PFSK-1 (cell line): ENCODE measurements around the gene OR10A4.

Experiments used
- FOXP2 ChIP-seq: optimal IDR thresholded peaks from 2 replicates; pipeline ENCODE3; 2011; ENCODE audit warnings: borderline replicate concordance, control low read depth, inconsistent platforms; ENCODE audit not compliant: insufficient read depth; ENCODE audit errors: extremely low read length, extremely low read depth
- POLR2AphosphoS5 ChIP-seq: IDR thresholded peaks from 2 replicates; pipeline ENCODE4 v1.6.1; 2012; ENCODE audit warnings: low read depth, mild to moderate bottlenecking, control low read depth, low read length, moderate library complexity
- SIN3A ChIP-seq: IDR thresholded peaks from 2 replicates; pipeline ENCODE4 v1.6.1; 2012; ENCODE audit warnings: mild to moderate bottlenecking, low read length, moderate library complexity, borderline replicate concordance; ENCODE audit not compliant: insufficient read depth
- TAF1 ChIP-seq: IDR thresholded peaks from 2 replicates; pipeline ENCODE4 v1.6.1; 2012; ENCODE audit warnings: low read length, control low read depth, borderline replicate concordance; ENCODE audit not compliant: insufficient read depth
- TF ChIP-seq, protein P1 (sequence below), 2 experiments: IDR thresholded peaks; 2 replicates each; pipeline versions ENCODE4 v1.6.1 to v1.8.0; 2011 to 2012; ENCODE audit warnings: low read depth in 2 of 2, low read length in 2 of 2, control low read depth in 1 of 2, inconsistent platforms in 1 of 2, mild to moderate bottlenecking in 1 of 2, moderate library complexity in 1 of 2; ENCODE audit not compliant: insufficient read depth in 1 of 2

Gene OR10A4

DNA sequence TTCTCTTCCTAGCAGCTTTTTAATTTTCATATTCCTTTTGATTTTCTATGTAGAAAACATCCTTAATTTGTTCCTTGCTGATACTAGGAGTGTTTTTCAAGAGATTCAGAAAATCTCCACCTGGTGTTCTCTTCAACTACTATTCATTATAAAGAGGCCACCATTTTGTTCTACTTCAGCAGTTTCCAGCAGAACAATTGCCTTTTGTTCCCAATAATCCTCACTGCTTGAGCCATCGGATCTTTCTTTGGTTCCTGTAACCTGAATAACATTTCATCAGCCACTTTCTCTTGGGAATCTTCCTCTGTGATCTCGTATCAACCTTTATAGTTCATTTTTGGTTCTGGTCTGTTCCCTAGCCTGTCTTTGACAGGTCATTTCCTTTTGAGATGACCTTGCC lies 32.8 kb upstream of the OR10A4 start:
- TF ChIP-seq FOXP2 (no peak), SIN3A (no peak), POLR2AphosphoS5 (no peak), TAF1 (no peak)
- TF ChIP-seq, protein P1, sequence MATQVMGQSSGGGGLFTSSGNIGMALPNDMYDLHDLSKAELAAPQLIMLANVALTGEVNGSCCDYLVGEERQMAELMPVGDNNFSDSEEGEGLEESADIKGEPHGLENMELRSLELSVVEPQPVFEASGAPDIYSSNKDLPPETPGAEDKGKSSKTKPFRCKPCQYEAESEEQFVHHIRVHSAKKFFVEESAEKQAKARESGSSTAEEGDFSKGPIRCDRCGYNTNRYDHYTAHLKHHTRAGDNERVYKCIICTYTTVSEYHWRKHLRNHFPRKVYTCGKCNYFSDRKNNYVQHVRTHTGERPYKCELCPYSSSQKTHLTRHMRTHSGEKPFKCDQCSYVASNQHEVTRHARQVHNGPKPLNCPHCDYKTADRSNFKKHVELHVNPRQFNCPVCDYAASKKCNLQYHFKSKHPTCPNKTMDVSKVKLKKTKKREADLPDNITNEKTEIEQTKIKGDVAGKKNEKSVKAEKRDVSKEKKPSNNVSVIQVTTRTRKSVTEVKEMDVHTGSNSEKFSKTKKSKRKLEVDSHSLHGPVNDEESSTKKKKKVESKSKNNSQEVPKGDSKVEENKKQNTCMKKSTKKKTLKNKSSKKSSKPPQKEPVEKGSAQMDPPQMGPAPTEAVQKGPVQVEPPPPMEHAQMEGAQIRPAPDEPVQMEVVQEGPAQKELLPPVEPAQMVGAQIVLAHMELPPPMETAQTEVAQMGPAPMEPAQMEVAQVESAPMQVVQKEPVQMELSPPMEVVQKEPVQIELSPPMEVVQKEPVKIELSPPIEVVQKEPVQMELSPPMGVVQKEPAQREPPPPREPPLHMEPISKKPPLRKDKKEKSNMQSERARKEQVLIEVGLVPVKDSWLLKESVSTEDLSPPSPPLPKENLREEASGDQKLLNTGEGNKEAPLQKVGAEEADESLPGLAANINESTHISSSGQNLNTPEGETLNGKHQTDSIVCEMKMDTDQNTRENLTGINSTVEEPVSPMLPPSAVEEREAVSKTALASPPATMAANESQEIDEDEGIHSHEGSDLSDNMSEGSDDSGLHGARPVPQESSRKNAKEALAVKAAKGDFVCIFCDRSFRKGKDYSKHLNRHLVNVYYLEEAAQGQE (IDR thresholded peaks at IDR 0.05; ENCODE audit: insufficient read depth in 1 of 2, low read depth in 2 of 2, low read length in 2 of 2): no peak

DNA sequence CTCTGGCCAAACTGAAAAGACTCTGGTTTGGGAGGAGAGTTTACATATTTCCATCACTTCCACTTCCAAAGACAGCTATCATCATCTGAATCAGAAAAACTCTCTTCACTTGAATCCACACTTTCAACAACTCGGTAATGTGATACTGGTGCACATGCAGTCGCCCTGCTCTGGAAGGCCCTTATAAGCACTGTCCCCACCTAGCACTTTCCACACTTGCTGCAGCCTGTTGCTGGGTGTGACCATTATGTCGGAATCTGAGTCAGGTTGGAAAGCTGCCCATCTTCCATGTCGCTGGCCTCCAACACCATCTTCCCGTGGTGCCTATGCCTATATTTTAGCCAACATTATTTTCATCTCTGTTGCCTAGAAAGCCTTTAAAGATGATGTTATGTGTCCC lies 32.1 kb upstream of the OR10A4 start:
- TF ChIP-seq SIN3A (no peak), TAF1 (no peak), POLR2AphosphoS5 (no peak), FOXP2 (no peak)
- TF ChIP-seq, protein P1 (IDR thresholded peaks at IDR 0.05; ENCODE audit: insufficient read depth in 1 of 2, low read depth in 2 of 2, low read length in 2 of 2): no peak

DNA sequence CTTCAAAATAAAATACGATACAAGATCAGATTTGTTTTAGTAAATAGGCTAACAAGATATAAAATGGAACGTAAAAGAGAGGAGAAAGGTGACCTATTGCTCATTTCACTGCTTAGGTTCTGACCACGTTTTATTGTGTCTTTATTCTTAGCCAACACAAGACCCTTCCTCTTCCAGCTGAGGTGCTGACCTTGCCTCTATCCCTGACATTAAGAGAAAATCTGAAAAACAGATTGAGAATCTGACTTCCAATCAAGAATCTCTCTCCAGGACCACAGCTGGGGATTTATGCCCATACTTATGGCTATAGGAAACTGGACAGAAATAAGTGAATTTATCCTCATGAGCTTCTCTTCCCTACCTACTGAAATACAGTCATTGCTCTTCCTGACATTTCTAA lies 31.0 kb upstream of the OR10A4 start, which contains the start of gene OR10A5:
Gene OR10A5, plus strand, starts transcription at position 301 of the 400 bp plus-strand sequence. Its CDS starts 0 bp downstream, at position 301.
- TF ChIP-seq SIN3A: no peak
- TF ChIP-seq TAF1: no peak
- TF ChIP-seq POLR2AphosphoS5: no peak
- TF ChIP-seq, protein P1 (IDR thresholded peaks at IDR 0.05; ENCODE audit: insufficient read depth in 1 of 2, low read depth in 2 of 2, low read length in 2 of 2): no peak
- no peak for TF ChIP-seq FOXP2

DNA sequence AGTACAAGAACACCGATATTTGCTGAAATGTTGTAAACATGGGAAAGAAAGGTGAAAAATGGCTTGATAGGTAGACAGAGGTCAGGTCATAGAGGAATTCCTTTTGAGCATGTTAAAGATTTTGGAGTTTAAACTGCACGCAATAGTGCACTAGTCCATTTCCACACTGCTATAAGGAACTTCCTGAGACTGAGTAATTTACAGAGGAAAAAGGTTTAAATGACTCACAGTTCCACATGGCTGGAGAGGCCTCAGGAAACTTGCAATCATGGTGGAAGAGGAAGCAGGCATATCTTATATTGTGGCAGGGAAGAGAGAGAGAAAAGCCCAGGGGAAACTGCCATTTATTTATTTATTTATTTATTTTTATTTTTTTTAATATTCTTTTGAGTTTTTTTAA lies 25.9 kb upstream of the OR10A4 start:
- TF ChIP-seq SIN3A: no peak
- no peak for TF ChIP-seq TAF1
- TF ChIP-seq, protein P1 (IDR thresholded peaks at IDR 0.05; ENCODE audit: insufficient read depth in 1 of 2, low read depth in 2 of 2, low read length in 2 of 2): no peak
- TF ChIP-seq POLR2AphosphoS5: no peak
- TF ChIP-seq FOXP2: no peak

DNA sequence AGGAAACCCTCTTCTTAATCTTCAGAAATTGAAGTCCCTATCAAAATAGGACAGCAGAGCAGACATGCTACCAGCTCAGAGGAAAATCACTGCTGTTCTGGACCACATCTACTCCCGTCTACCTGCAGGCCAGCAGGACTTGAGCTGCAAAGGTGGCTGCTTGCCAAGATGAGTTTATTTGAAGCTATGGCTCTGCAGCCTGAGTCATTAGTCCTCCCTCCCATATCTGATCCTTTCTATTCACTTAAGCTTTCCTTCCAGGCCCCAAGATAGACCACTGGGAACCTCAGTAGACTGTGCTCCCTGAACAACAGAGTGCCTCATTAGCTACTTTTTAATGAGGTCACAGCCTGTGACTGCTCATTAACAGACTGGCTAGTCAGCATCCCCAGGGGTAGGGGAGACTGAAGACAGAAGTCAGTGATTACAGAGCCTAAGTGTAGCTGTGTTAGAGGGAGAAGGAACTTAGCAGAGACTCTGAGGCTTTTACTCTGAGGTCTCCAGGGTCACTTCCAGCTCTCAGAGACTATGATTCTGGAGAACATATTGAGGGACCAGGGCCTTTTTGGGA lies 20.4 kb upstream of the OR10A4 start:
- TF ChIP-seq SIN3A: no peak
- no peak for TF ChIP-seq TAF1
- no peak for TF ChIP-seq POLR2AphosphoS5
- TF ChIP-seq FOXP2: no peak
- TF ChIP-seq, protein P1 (IDR thresholded peaks at IDR 0.05; ENCODE audit: insufficient read depth in 1 of 2, low read depth in 2 of 2, low read length in 2 of 2): no peak
